NCI-H345 (cell line): ENCODE results near the gene PLPP4.
"Not testable (repeated sequence)": the region's sequence is repeated elsewhere in the genome, so short reads cannot be mapped to it uniquely, and the experiment has no call there.

ENCODE experiments used
- DNase-seq: peaks from one replicate; lab custom pipeline; 2025; lab: John Stamatoyannopoulos, UW

Gene PLPP4

DNA sequence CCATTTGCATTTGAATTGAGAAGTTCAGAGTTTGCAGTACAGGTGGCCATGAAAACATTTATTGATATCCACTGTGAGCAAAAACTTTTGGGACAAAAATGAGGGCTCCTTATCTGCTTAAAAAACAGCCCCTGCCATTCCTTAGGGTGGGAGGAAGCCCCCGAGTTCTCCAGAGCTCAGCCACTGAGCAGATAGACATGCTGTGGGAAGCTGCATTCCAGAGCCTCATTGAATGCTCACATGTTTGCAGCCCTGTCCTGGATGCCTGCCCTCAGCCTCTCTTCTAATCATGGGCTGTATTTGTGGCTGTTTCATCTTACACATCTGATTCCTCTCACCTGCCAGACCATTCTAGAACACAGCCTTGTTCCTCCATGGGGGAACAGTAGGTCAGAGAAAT, 33.3 kb downstream of the PLPP4 start:
- no peak for DNase-seq

DNA sequence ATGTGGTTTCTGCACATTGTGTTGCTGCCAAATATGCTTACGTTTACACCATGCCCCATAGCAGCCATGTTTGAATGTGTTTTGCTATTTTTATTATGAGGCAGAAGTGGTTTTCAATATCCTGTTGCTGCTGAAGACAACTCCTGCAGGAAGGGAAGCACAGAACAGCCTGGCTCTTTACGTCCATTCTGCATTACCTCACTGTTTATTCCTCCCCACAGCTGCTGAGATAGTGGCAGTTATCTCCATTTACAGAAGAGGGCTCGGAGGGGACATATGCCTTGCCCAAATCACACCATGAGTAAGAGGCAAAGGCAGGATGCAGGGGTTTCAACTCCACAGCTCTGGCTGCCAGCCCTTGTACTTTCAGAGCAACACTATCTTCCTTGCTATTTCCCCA, 35.3 kb downstream of the PLPP4 start:
- DNase-seq: no peak

DNA sequence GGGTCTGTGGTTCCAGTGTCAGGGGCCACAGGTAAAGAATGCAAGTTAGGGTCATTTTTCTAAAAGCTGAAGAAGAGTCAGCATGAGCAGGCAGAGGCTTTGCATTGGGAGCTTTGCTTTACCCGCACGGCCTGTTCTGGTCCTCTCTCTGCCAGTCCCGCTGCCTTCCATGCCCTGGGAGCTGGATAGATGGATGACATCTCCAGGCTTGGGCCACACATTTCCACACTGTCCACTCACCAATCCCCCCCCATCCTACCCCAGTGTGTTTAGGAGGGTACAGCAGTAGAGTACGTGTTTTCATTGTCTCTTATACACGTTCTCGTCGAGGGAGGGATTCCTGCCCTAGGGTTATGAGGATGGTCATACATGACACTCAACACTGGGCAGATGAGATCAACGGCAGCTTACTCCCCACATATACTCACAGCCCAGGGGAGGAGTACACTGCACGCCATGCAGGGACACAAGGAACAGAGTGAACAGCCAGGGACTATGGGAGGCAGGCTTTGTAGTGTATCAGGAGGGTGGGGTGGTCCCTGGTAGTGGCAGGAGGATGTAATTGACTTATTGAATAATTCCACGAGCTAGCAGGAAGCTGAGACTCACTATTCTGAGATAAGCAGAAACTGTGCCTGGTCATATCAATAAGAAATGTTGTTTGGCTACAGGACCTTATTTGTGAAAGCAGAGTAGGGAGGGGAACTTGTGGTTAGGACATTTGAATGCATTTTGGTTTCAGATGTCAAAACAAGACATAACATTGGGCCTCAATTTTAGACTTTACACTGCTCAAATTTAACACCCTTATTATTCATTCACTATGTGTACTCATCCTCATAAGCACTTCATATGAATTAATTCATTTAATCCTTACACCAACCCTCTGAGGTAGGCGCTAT, 36.6 kb downstream of the PLPP4 start:
- DNase-seq: no peak

DNA sequence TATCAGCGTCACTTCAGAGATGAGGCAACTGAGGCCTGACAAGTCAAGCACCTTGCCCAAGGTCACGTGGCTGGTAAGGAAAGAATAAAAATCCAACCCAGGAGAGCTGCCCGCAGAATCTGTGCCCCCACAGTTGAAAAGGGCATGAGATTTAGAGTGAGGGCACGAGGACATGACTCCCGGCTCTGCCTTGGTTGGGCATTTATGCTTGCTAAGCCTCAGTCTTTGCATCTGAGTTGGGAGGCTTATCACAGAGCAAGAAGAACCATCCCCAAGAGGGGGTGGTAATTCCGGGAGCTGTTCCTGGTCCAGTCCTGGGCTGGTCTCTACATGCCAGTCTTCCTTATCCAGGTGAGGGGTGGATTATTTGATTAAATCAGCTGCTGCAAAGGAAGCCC, 37.3 kb downstream of the PLPP4 start:
- DNase-seq: no peak

DNA sequence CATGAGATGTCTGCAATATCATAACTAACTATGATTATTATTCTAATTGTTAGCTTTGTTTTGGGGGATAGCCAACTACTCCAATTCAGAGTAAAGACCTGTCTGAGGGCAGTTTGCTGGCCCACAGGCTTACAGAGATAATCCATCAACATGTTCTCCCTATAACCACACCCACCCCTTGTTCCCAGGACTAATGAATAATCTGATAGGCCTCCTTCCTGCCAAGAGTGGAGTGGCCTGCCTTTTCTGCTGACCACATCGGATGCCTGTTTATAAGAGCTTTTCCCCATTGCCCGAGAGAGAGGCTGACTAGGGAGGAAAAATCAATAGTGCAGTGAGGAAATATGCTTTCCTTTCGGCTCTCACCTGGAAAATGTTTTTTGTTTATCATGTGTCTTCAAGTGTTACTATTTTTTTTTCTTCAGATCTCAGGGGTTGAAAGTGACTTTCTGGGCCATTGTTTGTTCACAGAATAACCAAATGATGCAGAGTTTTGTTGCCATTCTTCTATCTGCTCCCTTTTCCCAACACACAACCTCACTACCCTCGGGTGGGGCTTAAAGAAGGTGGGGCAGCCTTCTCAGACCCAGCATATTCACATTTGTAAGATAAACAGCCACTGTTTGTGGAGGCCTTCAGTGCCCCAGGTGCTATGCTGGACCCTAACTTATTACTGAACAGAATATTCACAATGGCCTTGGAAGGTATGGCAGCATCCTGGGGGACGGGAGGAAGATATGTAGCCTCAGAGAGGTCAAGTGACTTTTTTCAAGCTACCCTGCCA, 38.4 kb downstream of the PLPP4 start:
- DNase-seq: no peak

DNA sequence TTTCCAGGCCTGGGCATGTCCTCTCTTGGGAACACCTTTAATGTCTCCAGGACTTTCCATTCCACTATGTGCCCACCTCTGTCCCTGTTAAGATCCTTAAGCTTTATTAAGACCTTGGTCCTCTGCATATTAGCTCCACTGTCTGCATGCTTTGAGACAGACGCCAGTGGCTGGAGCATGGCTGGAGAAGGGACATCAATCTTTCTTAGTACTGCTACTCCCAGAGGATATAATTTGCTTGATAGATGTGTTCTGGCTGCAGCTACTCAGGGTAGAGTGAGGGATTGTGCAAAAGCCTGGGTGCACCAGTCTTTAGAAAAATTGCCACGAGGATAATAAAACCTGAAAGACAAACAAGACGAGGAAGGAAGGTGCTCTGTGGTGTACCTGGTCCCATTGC, 42.9 kb downstream of the PLPP4 start:
- no peak for DNase-seq

DNA sequence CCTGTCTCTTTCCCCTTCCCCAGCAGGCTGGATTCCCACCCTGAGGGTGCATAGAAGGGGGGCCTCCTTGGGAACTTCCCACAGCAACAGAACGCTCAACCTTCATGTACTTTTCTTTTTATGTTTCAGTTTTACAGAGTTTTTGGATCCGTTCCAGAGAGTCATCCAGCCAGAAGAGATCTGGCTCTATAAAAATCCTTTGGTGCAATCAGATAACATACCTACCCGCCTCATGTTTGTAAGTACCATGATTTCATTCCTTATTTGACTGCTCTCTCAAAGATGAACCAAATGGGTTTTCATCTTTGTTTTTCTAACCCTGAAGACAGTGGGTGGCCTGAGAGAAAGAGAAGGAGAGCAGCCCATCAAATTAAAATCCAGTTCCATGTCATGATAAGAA, 46.7 kb downstream of the PLPP4 start:
- no peak for DNase-seq

DNA sequence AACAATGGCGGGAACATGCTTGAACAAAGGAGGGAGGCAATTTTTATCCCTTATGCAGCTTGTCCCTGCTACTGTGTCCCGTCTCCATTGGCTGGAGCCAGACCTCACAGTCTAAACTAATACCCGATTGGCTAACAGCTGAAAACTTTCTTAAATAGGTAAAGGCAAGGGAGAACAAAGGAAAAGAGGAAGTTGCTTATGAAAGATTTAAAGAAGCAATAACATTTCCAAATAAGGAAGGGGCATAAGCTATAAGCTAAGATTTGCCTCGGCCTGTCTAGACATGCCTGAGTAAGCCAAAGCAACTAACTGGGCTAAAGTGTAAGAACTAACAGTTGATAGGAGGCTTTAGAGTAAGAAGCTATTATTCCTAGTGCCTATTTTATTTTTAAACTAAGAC, 47.2 kb downstream of the PLPP4 start:
- not testable (repeated sequence) for DNase-seq

DNA sequence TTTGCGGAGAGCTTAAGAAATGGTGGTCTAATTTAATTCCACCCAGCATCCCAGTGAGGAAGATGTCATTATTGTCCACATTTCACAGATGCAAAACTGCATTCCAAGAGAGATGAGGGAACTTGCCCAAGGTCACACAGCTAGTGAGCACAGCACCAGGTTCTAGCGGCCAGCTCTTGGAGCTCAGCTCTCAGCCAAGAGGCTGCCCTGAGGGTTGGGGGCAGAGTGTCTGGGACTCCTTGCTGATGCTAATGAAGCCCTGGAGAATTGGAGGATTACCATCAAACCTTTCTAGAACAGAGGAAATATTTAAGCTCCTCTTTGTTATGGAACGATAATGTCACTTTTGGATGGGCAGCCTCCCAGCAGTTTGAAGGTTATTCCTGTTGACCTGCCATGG, 48.0 kb downstream of the PLPP4 start:
- DNase-seq: no peak

DNA sequence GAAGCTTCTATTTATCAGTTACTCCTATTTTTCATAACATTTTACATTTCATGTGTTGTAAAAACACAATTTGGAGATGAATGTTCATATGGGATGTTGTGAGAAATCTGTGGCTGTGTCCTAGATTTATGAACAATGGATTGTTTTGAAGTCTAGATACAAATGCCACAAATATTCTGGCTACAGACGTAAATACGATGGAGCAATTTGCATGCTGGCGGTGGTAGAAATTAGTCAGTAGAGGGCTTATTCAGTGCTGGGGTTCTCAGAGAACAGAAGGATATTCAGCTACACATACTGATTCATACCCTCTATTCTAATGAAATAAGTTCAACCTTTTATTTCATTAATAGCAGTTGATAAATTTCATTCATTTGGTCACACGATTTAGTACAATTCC, 48.8 kb downstream of the PLPP4 start:
- no peak for DNase-seq

DNA sequence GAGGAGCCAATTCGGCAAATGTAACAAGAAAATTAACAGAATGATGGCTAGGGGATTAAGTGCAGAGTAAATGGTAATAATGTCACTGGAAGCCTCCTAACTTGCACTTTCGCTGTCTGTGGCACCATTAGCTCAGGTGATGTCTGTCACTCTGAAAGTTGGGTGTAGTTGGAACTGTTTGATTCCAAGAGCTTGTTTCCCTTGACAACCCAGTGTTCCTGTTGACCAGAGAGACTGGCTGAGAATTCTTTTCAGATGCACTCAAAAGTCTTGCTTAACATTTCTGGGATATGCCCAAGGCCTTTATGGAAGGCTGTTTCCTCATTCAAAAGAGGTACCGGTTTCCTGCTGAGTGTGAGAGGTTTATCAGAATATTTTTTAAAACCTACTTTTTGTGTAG, 49.6 kb downstream of the PLPP4 start:
- DNase-seq: no peak

DNA sequence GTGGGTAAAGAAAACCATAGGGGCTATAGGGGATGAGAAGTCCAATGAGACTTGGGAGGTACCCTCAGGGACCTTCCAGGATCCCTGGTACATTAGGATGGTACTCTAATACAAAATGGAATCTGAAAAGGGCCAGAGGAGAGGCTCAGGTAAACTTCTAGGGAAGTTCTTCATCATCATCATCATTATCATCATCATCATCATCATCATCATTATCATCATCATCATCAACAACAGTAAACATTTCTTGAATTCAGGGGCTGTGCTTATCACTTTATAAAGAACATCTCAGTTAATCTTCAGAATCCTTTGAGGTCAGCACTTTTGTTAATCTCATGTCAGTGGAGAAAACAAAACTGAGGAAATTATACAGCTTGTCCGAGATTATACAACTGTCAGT, 50.1 kb downstream of the PLPP4 start:
- no peak for DNase-seq

DNA sequence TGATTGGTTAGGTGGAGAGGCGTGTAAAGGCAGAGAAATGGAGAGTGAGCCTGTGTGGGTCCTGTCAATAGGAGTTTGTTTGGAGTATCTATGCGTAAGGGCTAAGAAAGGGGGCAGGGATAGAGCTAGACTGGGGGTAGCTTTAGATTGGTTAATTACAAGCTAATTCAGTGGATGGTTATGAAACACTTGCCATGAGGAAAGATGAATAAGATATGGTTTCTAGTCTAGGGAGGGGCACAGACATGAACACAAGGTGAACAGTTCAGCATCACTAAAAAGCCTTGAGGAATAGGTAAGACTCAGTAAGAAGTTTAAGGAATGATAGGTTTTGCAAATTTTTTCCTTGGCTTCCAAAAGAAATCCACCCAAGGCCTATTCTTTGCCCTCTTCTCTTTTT, 50.6 kb downstream of the PLPP4 start:
- DNase-seq: no peak

DNA sequence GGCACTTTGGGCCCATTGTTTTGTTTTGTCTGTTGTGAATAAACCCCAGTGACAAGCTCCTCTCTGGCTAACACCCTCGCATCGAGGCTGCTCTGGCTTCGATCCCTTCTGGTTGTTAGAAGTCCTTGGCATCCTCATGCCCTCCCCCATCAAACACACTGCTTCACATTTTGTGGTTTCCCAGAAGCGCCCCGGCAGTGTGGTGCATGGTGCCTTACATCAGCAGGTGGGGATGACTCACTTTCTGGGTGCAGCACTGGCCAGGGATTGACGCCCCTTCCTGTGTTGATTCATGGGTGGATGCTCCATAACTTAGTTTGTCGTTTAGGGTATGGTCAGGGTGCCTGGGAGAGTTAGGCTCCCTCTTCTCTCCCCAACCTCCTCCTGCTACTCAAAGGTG, 51.4 kb downstream of the PLPP4 start:
- no peak for DNase-seq

DNA sequence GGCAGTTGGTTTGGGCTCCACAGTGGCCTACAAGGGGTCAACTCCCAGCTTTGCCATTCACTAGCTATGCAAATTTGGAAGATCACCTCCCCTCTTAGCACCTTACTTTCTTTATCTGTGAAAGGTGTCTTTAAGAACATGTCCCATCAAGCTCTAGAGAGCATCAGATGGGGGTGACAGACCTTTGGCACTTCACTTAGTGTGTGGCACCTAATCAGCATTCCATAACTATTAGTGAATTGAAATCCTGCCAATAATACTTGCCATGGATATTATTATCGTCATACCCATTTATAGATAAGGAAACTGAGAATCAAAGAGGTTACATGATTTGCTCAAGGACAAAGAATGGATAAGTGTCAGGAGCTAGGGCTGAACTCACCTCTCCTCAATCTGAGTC, 51.9 kb downstream of the PLPP4 start:
- no peak for DNase-seq

DNA sequence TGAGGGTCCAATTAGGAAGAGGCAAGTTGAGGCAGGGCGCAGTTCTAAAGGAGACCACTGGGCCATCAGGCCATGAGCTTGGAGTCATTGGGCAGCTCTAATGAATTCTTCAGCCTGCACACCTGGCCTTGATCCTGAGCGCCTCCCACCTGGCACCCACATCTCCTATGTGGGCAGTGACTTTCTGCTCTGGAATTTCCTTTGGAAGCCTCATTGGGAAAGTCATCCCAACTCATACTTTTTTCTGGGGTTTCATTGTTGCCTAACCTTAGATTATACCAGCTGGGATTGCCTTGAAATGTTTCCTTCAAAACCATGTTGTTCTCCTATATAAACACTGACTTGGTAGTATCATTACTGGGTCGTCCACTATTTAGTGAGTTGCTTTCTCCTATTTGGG, 54.1 kb downstream of the PLPP4 start:
- DNase-seq: no peak

DNA sequence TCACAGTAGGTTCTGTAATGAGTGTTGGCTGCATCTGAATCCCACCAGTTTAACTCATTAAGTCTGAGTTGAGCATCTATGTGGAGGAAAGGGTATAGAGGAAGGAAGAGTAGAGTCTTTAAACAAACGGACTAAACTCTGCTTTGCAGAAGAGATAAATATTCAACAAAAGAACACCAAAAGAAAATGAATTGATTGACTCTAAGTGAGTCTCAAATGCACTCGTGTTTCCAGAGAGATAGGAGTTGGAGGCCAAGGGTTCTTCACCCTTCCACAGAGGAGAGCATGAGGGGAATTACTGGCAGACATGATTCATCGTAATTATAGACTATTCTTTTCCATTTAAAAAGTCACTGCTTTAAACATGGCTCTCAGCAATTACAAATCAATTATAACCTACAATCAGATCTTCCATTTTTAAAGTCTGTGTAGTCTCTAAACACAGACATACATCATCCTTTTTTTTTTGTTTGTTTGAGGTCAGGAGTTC, 56.3 kb downstream of the PLPP4 start:
- DNase-seq: no peak

DNA sequence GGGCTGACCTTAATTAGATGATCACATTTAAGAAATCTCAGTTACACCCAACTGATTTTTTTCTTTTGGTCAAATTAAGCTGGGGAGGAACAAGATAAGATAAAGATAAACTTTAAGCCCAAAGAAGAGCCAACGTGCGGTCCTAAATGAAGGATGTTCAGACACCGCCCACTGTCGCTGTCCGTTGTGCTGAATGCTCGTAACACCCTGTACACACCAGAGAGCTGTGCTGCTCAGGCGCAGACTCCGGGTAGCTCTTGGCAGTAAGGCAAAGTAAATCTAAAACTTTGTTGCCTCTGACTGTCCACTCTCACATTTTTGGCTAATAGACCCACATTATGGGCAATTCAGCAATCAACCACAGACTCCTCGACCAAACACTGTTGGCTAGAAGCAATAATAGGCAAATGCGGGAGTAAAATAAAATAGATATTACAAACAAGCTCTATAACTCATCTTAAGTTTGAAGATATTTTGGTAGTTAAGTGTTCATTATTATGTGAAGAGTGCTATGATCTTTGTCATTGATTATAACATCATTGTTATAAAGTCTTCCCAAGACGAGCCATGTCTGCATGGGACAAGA, 57.1 kb downstream of the PLPP4 start:
- DNase-seq: no peak

DNA sequence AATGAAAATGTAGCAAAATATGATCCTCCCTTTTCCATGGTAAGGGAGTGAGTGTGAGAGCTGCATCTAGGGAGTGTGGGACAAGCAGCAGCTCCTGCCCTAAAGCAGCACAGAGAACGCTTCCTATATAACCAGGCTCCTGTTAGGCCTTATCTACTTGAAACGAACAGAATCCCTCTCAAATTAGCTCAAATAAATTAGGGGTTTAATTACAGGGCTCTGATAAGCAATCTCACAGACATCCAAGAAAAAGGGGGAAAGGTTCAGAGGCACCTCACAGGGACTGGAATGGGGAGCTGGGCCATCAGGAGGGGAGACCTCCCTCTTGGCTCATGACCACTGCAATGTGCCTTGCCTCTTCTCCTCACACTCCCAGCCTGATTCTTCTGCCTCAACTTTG, 57.9 kb downstream of the PLPP4 start:
- no peak for DNase-seq

DNA sequence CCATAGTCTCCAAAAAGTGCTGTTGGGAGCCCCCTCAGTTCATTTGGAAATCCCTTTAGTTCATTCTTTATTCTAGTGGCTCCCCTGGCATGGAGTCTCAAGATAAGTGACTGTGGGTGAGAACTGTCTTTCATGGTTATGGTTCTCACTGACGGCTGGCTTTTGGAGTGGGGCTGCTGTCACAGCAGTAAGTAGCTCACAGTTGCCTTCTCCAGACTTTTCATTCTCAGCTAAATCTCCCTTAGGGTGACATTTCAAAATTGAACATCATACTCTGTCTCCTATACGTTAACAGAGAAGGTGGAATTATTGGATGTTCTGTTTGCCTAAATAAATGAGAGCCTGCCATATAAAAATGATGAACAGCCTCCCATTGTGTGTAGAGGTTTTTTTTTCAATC, 58.7 kb downstream of the PLPP4 start:
- no peak for DNase-seq

DNA sequence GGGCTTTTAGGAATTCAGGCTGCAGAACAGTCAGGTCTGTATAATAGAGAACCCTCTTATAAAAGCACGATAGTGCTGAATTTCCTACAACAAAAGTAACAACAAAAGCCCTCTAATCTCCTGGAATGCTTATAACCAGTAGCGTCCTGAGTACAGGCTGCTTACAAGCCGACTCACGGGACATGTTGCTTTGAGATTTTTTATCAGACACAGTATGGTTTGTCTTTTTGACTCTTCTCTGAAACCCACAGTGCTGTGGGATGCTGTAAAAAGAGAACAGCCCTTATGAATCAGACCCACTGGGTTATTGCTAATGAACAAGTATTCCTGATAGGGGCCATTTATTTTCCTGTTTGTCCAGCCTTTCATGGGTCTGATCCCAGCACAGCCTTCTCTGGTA, 59.4 kb downstream of the PLPP4 start:
- no peak for DNase-seq

DNA sequence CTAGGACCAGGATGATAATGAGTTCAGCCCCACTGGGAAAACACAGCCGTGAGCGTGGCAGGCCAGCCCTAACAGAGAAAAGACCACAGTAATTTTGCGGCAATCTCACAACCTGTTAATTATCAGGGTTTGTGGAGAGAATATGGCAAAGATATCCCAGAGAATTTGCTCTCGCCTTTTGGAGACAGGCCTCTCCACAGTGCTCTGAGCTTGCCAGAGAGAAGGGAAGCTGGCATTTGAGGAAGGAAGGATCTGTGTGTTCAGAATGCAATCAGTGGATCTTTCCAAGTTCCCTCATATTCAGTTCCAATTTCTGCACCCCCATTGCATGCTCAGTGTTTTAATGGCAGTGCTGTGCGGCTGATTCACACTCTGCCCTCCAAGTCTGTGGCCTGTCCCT, 60.2 kb downstream of the PLPP4 start:
- no peak for DNase-seq

DNA sequence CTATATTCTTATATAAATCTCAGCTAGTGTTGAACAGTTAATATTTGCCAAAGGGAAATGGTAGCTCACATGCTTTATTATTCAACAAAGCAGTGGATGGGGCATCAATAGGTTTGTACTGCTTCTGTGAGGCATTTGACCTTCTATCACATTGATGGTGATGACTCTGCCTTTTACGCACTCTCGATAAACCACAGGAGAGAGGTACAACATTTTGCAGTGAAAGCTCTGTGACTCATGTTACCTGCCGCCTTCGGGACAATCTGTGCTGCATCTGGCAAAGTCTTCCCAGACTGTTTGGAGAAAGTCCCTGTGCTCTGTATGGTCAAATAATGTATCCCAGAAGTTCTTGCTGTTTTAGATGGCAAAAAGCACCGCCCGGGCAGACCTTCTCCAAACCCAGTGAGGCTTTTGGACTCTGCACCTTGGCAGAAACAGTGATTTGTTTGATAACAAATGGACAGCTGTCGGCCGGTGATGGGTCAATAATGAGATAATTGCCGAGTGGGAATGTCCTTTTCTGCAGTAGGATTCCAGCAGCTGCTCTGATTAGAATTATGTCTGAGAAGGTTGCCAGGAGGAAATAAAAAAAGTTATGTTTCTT, 61.0 kb downstream of the PLPP4 start:
- no peak for DNase-seq
